ENCODE data around the gene PLCB4. TPM values are rescaled to one million over a fixed set of nuclear protein-coding genes. Genes with fewer than 3 reads are reported as not detected.

Gene PLCB4
- total and polyA plus RNA-seq, 3 donors from 2014 or later, result 5.9 to 19.4 (median 15.5) TPM

- 79 to 82% methylated on average over 1 of the region's 1 CpG for WGBS, 2 donors
- TF ChIP-seq CTCF (IDR thresholded peaks at IDR 0.05) (no peak), POLR2A (IDR thresholded peaks at IDR 0.05) (no peak)
- Histone ChIP-seq H3K36me3 (ENCODE audit: low read depth, missing control alignments) (no peaks in the 10 kb centered on the region), H3K4me1 (no peaks in the 10 kb centered on the region), H3K9me3 (no peaks in the 10 kb centered on the region), H3K27ac (no peak overlapping the region), H3K27me3 (no peaks in the 10 kb centered on the region), H3K4me3 (no peak overlapping the region)
- intact Hi-C loops (cut with DNase I; ENCODE audit: low total_unique reads), result no loop called here
- DNase-seq, result no peak
Measured at GRCh38 chr20:9311132-9311531, 242.2 kb downstream of the PLCB4 start.

- H3K36me3 ChIP-seq (ENCODE audit: low read depth, missing control alignments), result no peaks in the 10 kb centered on the region
- no peak for DNase-seq
- H3K27ac ChIP-seq, result no peak overlapping the region
- TF ChIP-seq POLR2A (IDR thresholded peaks at IDR 0.05), result no peak
- no peak for TF ChIP-seq CTCF (IDR thresholded peaks at IDR 0.05)
- H3K9me3 ChIP-seq, result no peaks in the 10 kb centered on the region
- intact Hi-C loops (cut with DNase I; ENCODE audit: low total_unique reads), result no loop called here
- no peaks in the 10 kb centered on the region for H3K4me1 ChIP-seq
- H3K4me3 ChIP-seq, result no peak overlapping the region
- 72 to 75% methylated on average over 7 of the region's 7 CpGs for WGBS, 2 donors
- no peaks in the 10 kb centered on the region for H3K27me3 ChIP-seq
Measured at GRCh38 chr20:9319687-9320384, 250.9 kb downstream of the PLCB4 start.

- Histone ChIP-seq H3K36me3 (ENCODE audit: low read depth, missing control alignments) (no peaks in the 10 kb centered on the region), H3K4me3 (no peak overlapping the region), H3K27ac (no peak overlapping the region), H3K9me3 (no peaks in the 10 kb centered on the region), H3K27me3 (no peaks in the 10 kb centered on the region), H3K4me1 (no peaks in the 10 kb centered on the region)
- no peak for DNase-seq
- 91 to 99% methylated on average over 2 of the region's 2 CpGs for WGBS, 2 donors
- intact Hi-C loops (cut with DNase I; ENCODE audit: low total_unique reads), result no loop called here
- TF ChIP-seq POLR2A (IDR thresholded peaks at IDR 0.05) (no peak), CTCF (IDR thresholded peaks at IDR 0.05) (no peak)
Measured at GRCh38 chr20:9321007-9321406, 252.1 kb downstream of the PLCB4 start.

GRCh38 chr20:9322661-9323060 is 253.8 kb downstream of the PLCB4 start:
- TF ChIP-seq CTCF (IDR thresholded peaks at IDR 0.05), result no peak
- TF ChIP-seq POLR2A (IDR thresholded peaks at IDR 0.05), result no peak
- 93 to 96% methylated on average over 1 of the region's 1 CpG for WGBS, 2 donors

GRCh38 chr20:9323622-9324021 is 254.7 kb downstream of the PLCB4 start:
- intact Hi-C loops (cut with DNase I; ENCODE audit: low total_unique reads), result no loop called here
- Histone ChIP-seq H3K4me3 (no peak overlapping the region), H3K27ac (no peak overlapping the region), H3K36me3 (ENCODE audit: low read depth, missing control alignments) (no peaks in the 10 kb centered on the region), H3K27me3 (no peaks in the 10 kb centered on the region), H3K9me3 (no peaks in the 10 kb centered on the region), H3K4me1 (no peaks in the 10 kb centered on the region)
- 77 to 83% methylated on average over 4 of the region's 4 CpGs for WGBS, 2 donors
- TF ChIP-seq POLR2A (IDR thresholded peaks at IDR 0.05) (no peak), CTCF (IDR thresholded peaks at IDR 0.05) (peak in 1 of 3 experiments; percentile 28)
- no peak for DNase-seq

More at GRCh38 chr20:9322661-9323060, 253.8 kb downstream of the PLCB4 start:
- intact Hi-C loops (cut with DNase I; ENCODE audit: low total_unique reads), result no loop called here
- no peaks in the 10 kb centered on the region for H3K27me3 ChIP-seq
- no peak overlapping the region for H3K4me3 ChIP-seq
- no peaks in the 10 kb centered on the region for H3K9me3 ChIP-seq
- DNase-seq, result no peak
- no peaks in the 10 kb centered on the region for H3K36me3 ChIP-seq (ENCODE audit: low read depth, missing control alignments)
- no peak overlapping the region for H3K27ac ChIP-seq
- no peaks in the 10 kb centered on the region for H3K4me1 ChIP-seq

Measured in testis (tissue), 3 donors.